Fibroblast of lung (primary cell): ENCODE results near the gene PPFIBP1. TPM values are rescaled to one million over a fixed set of nuclear protein-coding genes. Genes with fewer than 3 reads are reported as not detected.

Source experiments
- DNase-seq, 2 donors: peaks; one replicate each; pipeline versions ENCODE4 v3.0.0 to v3.0.0-alpha.2; 2010; ENCODE audit warnings: low read depth in 2 of 2
- H2AFZ ChIP-seq: 2 replicates; pipeline ENCODE4 v1.5.1; 2012; ENCODE audit warnings: low read length, control low read depth, inconsistent platforms
- H3K27ac ChIP-seq: 2 replicates; pipeline ENCODE4 v1.5.1; 2011; ENCODE audit warnings: low read length, control low read depth; ENCODE audit not compliant: insufficient read depth
- H3K27me3 ChIP-seq: 2 replicates; pipeline ENCODE4 v1.5.1; 2011; ENCODE audit warnings: mild to moderate bottlenecking, low read length; ENCODE audit not compliant: control insufficient read depth, insufficient read depth
- H3K36me3 ChIP-seq: 2 replicates; pipeline ENCODE4 v1.5.1; 2011; ENCODE audit warnings: low read length; ENCODE audit not compliant: control insufficient read depth, insufficient read depth
- H3K4me1 ChIP-seq: 2 replicates; pipeline ENCODE4 v1.5.1; 2011; ENCODE audit warnings: low read length; ENCODE audit not compliant: control insufficient read depth, insufficient read depth; ENCODE audit errors: extremely low read depth
- H3K4me2 ChIP-seq: 2 replicates; pipeline ENCODE4 v1.5.1; 2011; ENCODE audit warnings: low read length, control low read depth; ENCODE audit not compliant: insufficient read depth; ENCODE audit errors: extremely low read depth
- H3K4me3 ChIP-seq, 4 experiments: fragments of 200-600 bp in 1 of 4; sonication (generic) in 1 of 4; replicated peaks in 1 of 4; 2 replicates each; pipeline ENCODE4 v1.5.1; 2011 to 2016; ENCODE audit warnings: low read length in 4 of 4, low read depth in 3 of 4, mild to moderate bottlenecking in 3 of 4, control low read depth in 2 of 4, inconsistent platforms in 1 of 4, mixed read lengths in 1 of 4; ENCODE audit not compliant: insufficient read depth in 1 of 4; ENCODE audit errors: control extremely low read depth in 1 of 4
- H3K79me2 ChIP-seq: 2 replicates; pipeline ENCODE4 v1.5.1; 2012; ENCODE audit warnings: mild to moderate bottlenecking, low read length, inconsistent platforms; ENCODE audit not compliant: control insufficient read depth, insufficient read depth
- H3K9ac ChIP-seq: 2 replicates; pipeline ENCODE4 v1.5.1; 2011; ENCODE audit warnings: mild to moderate bottlenecking, low read length, control low read depth; ENCODE audit not compliant: insufficient read depth
- H3K9me3 ChIP-seq: 2 replicates; pipeline ENCODE4 v1.5.1; 2012; ENCODE audit warnings: low read depth, low read length; ENCODE audit not compliant: control insufficient read depth, insufficient read depth
- H4K20me1 ChIP-seq: 2 replicates; pipeline ENCODE4 v1.5.1; 2011; ENCODE audit warnings: low read length; ENCODE audit not compliant: control insufficient read depth, insufficient read depth; ENCODE audit errors: extremely low read depth
- CTCF ChIP-seq, 2 donors: IDR thresholded peaks in 1 of 2; conservative IDR thresholded peaks in 1 of 2; 1 replicate in 1 of 2; 2 replicates in 1 of 2; pipeline ENCODE4 v1.5.1; 2011 to 2012; ENCODE audit warnings: low read length in 2 of 2, control low read depth in 1 of 2, inconsistent platforms in 1 of 2, low read depth in 1 of 2, mild to moderate bottlenecking in 1 of 2
- EZH2 ChIP-seq: IDR thresholded peaks from 2 replicates; pipeline ENCODE4 v1.5.1; 2012; ENCODE audit warnings: low read length, control low read depth, mild to moderate bottlenecking; ENCODE audit errors: missing control alignments
- polyA plus RNA-seq, 2 donors: library from polyadenylated mRNA; depleted of rRNA in 1 of 2; stranded (reverse) in 1 of 2; unstranded in 1 of 2; fragments of >200 nt; gene quantifications; 2 replicates each; pipeline ENCODE4 v1.2.1, GENCODE V29; 2011 to 2012; ENCODE audit warnings: missing spikeins in 1 of 2
- total RNA-seq: library from RNA; depleted of rRNA; stranded (reverse); fragments of >200 nt; gene quantifications from 2 replicates; pipeline ENCODE4 v1.2.1, GENCODE V29; 2014

PPFIBP1 gene
- total and polyA plus RNA-seq, 2 donors (not counting 1 experiment from before 2014, with no cell fraction given), result 65.1 to 93.0 TPM

- H3K27ac ChIP-seq, result no peak overlapping the region
- peak in 1 of 2 donors; percentile 55 for DNase-seq
- H3K27me3 ChIP-seq, result no peaks in the 10 kb centered on the region
- no peak overlapping the region for H3K4me3 ChIP-seq
- H3K4me2 ChIP-seq, result no peak overlapping the region
- H2AFZ ChIP-seq, result no peak overlapping the region
- TF ChIP-seq EZH2 (no peak), CTCF (conservative IDR thresholded peaks at IDR 0.05 in 1 of 2, IDR thresholded peaks at IDR 0.05 in 1 of 2; ENCODE audit: low read depth in 1 of 2, low read length in 2 of 2) (no peak)
- no peaks in the 10 kb centered on the region for H3K9me3 ChIP-seq
- H3K4me1 ChIP-seq, result peaks cover 3% of the 10 kb centered on the region
- H3K9ac ChIP-seq, result no peak overlapping the region
- H3K36me3 ChIP-seq, result no peaks in the 10 kb centered on the region
- no peaks in the 10 kb centered on the region for H4K20me1 ChIP-seq
- no peaks in the 10 kb centered on the region for H3K79me2 ChIP-seq
These were observed 19.5 kb upstream of the PPFIBP1 start for GRCh38 chr12:27504507-27504906.

- no peak for TF ChIP-seq EZH2
- no peak for TF ChIP-seq CTCF (conservative IDR thresholded peaks at IDR 0.05 in 1 of 2, IDR thresholded peaks at IDR 0.05 in 1 of 2; ENCODE audit: low read depth in 1 of 2, low read length in 2 of 2)
- Histone ChIP-seq H3K4me1 (peaks cover 3% of the 10 kb centered on the region), H3K36me3 (no peaks in the 10 kb centered on the region), H3K9me3 (no peaks in the 10 kb centered on the region), H3K4me2 (no peak overlapping the region), H3K9ac (no peak overlapping the region), H2AFZ (no peak overlapping the region), H3K27me3 (no peaks in the 10 kb centered on the region), H4K20me1 (no peaks in the 10 kb centered on the region), H3K27ac (no peak overlapping the region), H3K79me2 (no peaks in the 10 kb centered on the region), H3K4me3 (no peak overlapping the region)
- peak; percentile 67 to 85 for DNase-seq
These were observed 18.9 kb upstream of the PPFIBP1 start for GRCh38 chr12:27505109-27505508.

- Histone ChIP-seq H3K4me3 (no peak overlapping the region), H3K27ac (no peak overlapping the region), H4K20me1 (no peaks in the 10 kb centered on the region), H3K9ac (no peak overlapping the region), H2AFZ (no peak overlapping the region), H3K27me3 (no peaks in the 10 kb centered on the region), H3K4me1 (peaks cover 3% of the 10 kb centered on the region), H3K79me2 (no peaks in the 10 kb centered on the region), H3K36me3 (no peaks in the 10 kb centered on the region), H3K9me3 (no peaks in the 10 kb centered on the region), H3K4me2 (no peak overlapping the region)
- TF ChIP-seq CTCF (conservative IDR thresholded peaks at IDR 0.05 in 1 of 2, IDR thresholded peaks at IDR 0.05 in 1 of 2; ENCODE audit: low read depth in 1 of 2, low read length in 2 of 2) (no peak), EZH2 (no peak)
- DNase-seq, result peak in 1 of 2 donors; percentile 56
These were observed 18.2 kb upstream of the PPFIBP1 start for GRCh38 chr12:27505761-27506160.
